Vagina (tissue), 2 donors: ENCODE measurements around the gene PRKAG2.

ENCODE experiments used
- POLR2A ChIP-seq, 2 donors: fragments of 450-650 bp; IDR thresholded peaks; one replicate each; pipeline ENCODE4 v1.6.1; 2017; ENCODE audit warnings: antibody characterized with exemption in 2 of 2, mild to moderate bottlenecking in 2 of 2, moderate library complexity in 2 of 2
- POLR2AphosphoS5 ChIP-seq, 2 donors: sonication (generic); formaldehyde crosslinking; IDR thresholded peaks; one replicate each; pipeline ENCODE4 v1.9.0; 2017; ENCODE audit warnings: antibody characterized with exemption in 2 of 2, mild to moderate bottlenecking in 2 of 2, low read depth in 1 of 2; ENCODE audit not compliant: insufficient read depth in 1 of 2

DNA sequence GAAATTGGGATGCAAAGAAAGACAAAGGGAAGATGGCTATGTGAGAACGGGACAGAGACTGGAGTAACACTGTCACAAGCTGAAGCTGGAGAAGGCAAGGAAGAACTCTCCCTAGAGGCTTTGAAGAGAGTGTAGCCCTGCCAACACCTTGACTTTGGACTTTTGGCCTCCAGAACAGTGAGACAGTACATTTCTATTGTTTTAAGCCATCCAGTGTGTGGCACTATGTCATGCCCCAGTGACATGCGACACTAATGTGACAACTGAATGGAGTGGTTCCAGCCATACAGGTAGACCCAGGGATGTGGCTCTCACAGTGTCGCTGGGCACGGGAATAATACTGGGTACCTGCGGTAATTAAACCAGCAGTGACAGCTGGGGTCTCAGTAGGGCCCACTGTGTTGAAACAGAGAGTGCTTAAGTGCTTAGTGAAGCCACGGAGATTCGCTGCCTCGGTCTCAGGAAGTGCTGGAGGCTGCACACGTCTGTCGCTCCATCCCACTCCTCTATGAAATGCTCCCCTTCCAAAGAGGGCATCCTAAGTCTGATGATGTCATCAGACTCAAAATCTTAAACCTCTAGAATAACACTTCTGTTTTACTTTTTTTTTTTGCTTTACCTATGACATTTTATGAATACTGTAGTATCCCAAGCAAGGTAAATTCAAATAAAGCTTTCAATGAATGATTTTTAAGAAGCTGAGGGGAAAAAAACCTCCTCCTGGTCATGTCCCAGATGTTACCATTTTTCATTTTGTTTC lies 202.6 kb downstream of the PRKAG2 start:
- TF ChIP-seq POLR2A (IDR thresholded peaks at IDR 0.05) (no peak), POLR2AphosphoS5 (IDR thresholded peaks at IDR 0.05; ENCODE audit: insufficient read depth in 1 of 2, low read depth in 1 of 2) (no peak)
